B cell (primary cell): ENCODE measurements around the gene IQCM. TPM values are rescaled to one million over a fixed set of nuclear protein-coding genes. Genes with fewer than 3 reads are reported as not detected.

Experiments used
- ATAC-seq: fragments of 200-7000 bp; cut with Tn5 transposase; one replicate; pipeline ENCODE4 v1.10.0; 2021; ENCODE audit warnings: low read depth, mild to moderate bottlenecking, moderate number of reproducible peaks, moderate library complexity
- CTCF ChIA-PET: fragments of 350-600 bp; sonication (Branson Sonifier 250); formaldehyde crosslinking; loops from one replicate; lab custom pipeline; 2021; ENCODE audit warnings: antibody characterized with exemption, inconsistent platforms; lab: Charles Lee
- POLR2A ChIA-PET: fragments of 350-600 bp; sonication (Branson Sonifier 250); formaldehyde crosslinking; loops from one replicate; lab custom pipeline; 2021; ENCODE audit warnings: antibody characterized with exemption; lab: Charles Lee
- DNase-seq: peaks from one replicate; pipeline ENCODE4 v3.0.0; 2013
- H2AFZ ChIP-seq: 2 replicates; pipeline ENCODE4 v1.6.1; 2012; ENCODE audit warnings: mild to moderate bottlenecking, low read depth, low read length; ENCODE audit not compliant: insufficient read depth, poor library complexity, severe bottlenecking
- H3K27ac ChIP-seq, 2 donors: 1 replicate in 1 of 2; 2 replicates in 1 of 2; pipeline ENCODE4 v1.5.1; 2012 to 2013; ENCODE audit warnings: low read length in 2 of 2, mild to moderate bottlenecking in 2 of 2, moderate library complexity in 1 of 2
- H3K27me3 ChIP-seq, 4 experiments: fragments of 200-600 bp in 1 of 4; sonication (generic) in 1 of 4; replicated peaks in 1 of 4; 1 replicate in 2 of 4; 2 replicates in 2 of 4; pipeline versions ENCODE4 v1.6.1 to v1.7.0; 2013 to 2016; ENCODE audit warnings: low read length in 3 of 4, mild to moderate bottlenecking in 2 of 4, mixed read lengths in 1 of 4, moderate library complexity in 1 of 4; ENCODE audit not compliant: insufficient read depth in 4 of 4, control insufficient read depth in 3 of 4; ENCODE audit errors: control extremely low read depth in 1 of 4
- H3K36me3 ChIP-seq, 2 experiments: replicated peaks in 1 of 2; 1 replicate in 1 of 2; 2 replicates in 1 of 2; pipeline versions ENCODE4 v1.6.1 to v1.7.1; 2013; ENCODE audit warnings: low read length in 1 of 2; ENCODE audit not compliant: insufficient read depth in 2 of 2, control insufficient read depth in 1 of 2; ENCODE audit errors: control extremely low read depth in 1 of 2, extremely low read depth in 1 of 2
- H3K4me1 ChIP-seq, 2 donors: fragments of 200-600 bp in 1 of 2; sonication (generic) in 1 of 2; 1 replicate in 1 of 2; 2 replicates in 1 of 2; pipeline versions ENCODE4 v1.5.1 to v1.6.1; 2013 to 2017; ENCODE audit warnings: low read length in 2 of 2; ENCODE audit not compliant: control insufficient read depth in 2 of 2, insufficient read depth in 2 of 2
- H3K4me2 ChIP-seq: replicated peaks from 2 replicates; pipeline ENCODE3; 2012; ENCODE audit warnings: mild to moderate bottlenecking, low read depth, low read length; ENCODE audit not compliant: poor library complexity, severe bottlenecking
- H3K4me3 ChIP-seq, 5 experiments: fragments of 200-600 bp in 1 of 5; sonication (generic) in 1 of 5; 1 replicate in 3 of 5; 2 replicates in 2 of 5; pipeline versions ENCODE4 v1.5.1 to v1.7.0; 2011 to 2016; ENCODE audit warnings: low read length in 4 of 5, mild to moderate bottlenecking in 4 of 5, low read depth in 2 of 5, control low read depth in 1 of 5, moderate library complexity in 1 of 5; ENCODE audit not compliant: insufficient read depth in 1 of 5; ENCODE audit errors: control extremely low read depth in 1 of 5, extremely low read depth in 1 of 5
- H3K79me2 ChIP-seq: fragments of 200-600 bp; sonication (generic); one replicate; pipeline ENCODE4 v1.6.0; 2016; ENCODE audit warnings: low read length; ENCODE audit not compliant: control insufficient read depth, insufficient read depth
- H3K9ac ChIP-seq: fragments of 200-600 bp; sonication (generic); 2 replicates; pipeline ENCODE4 v1.6.1; 2017; ENCODE audit warnings: mild to moderate bottlenecking, low read length, moderate library complexity
- H3K9me3 ChIP-seq, 3 donors: one replicate each; pipeline versions ENCODE4 v1.6.1 to v1.7.1; 2013; ENCODE audit warnings: low read length in 2 of 3; ENCODE audit not compliant: control insufficient read depth in 2 of 3, insufficient read depth in 1 of 3; ENCODE audit errors: control extremely low read depth in 1 of 3
- H4K20me1 ChIP-seq: 2 replicates; pipeline ENCODE4 v1.6.0; 2012; ENCODE audit warnings: mild to moderate bottlenecking, low read length; ENCODE audit not compliant: insufficient read depth, control insufficient read depth, poor library complexity, severe bottlenecking
- H3K27ac Mint-ChIP-seq: one replicate; pipeline ENCODE4 v1.8.0; 2021; ENCODE audit warnings: mixed read lengths
- H3K27me3 Mint-ChIP-seq: one replicate; pipeline ENCODE4 v1.8.0; 2021; ENCODE audit warnings: mixed read lengths
- H3K4me1 Mint-ChIP-seq: one replicate; pipeline ENCODE4 v1.8.0; 2021; ENCODE audit warnings: mixed read lengths
- H3K4me3 Mint-ChIP-seq: one replicate; pipeline ENCODE4 v1.8.0; 2021; ENCODE audit warnings: mixed read lengths
- H3K9me3 Mint-ChIP-seq: one replicate; pipeline ENCODE4 v1.8.0; 2022; ENCODE audit warnings: mixed read lengths; ENCODE audit not compliant: insufficient read depth
- CTCF ChIP-seq: fragments of 200-600 bp; IDR thresholded peaks from one replicate; pipeline ENCODE4 v1.8.0; 2022; ENCODE audit warnings: antibody characterized with exemption, mild to moderate bottlenecking
- EZH2 ChIP-seq: IDR thresholded peaks from 2 replicates; pipeline ENCODE4 v1.6.1; 2012; ENCODE audit warnings: borderline replicate concordance, low read depth, mild to moderate bottlenecking, moderate library complexity, low read length; ENCODE audit not compliant: insufficient read depth, poor library complexity, severe bottlenecking
- WGBS: methylation state at CpG from one replicate; pipeline ENCODE4 v1.1.5; 2013; ENCODE audit warnings: missing lambda C conversion rate; ENCODE audit not compliant: insufficient coverage; 5-methylcytosine and 5-hydroxymethylcytosine counted together
- intact Hi-C: fragments of 100-400 bp; cut with micrococcal nuclease; formaldehyde crosslinking; loops from one replicate; pipeline ENCODE4 v1.10.0; 2022
- polyA plus RNA-seq: library from polyadenylated mRNA; depleted of rRNA; stranded (reverse); fragments of >200 nt; gene quantifications from 2 replicates; pipeline ENCODE4 v1.2.3, GENCODE V29; 2012
- total RNA-seq, 2 donors: library from RNA; stranded (reverse); fragments of 120-200 nt in 1 of 2; gene quantifications; 1 replicate in 1 of 2; 2 replicates in 1 of 2; pipeline versions ENCODE4 v1.2.3 to v1.2.4, GENCODE V29; 2013 to 2022

Gene IQCM
- total and polyA plus RNA-seq, 2 donors (not counting 1 experiment from before 2014, with no cell fraction given), result not detected

- ATAC-seq, result no peak
- Mint-ChIP-seq H3K4me1 (no peaks in the 10 kb centered on the region), H3K27ac (no peak overlapping the region), H3K9me3 (no peaks in the 10 kb centered on the region), H3K4me3 (no peak overlapping the region), H3K27me3 (no peaks in the 10 kb centered on the region)
- Histone ChIP-seq H3K4me1 (no peaks in the 10 kb centered on the region), H3K4me2 (no peak overlapping the region), H3K27ac (no peak overlapping the region), H3K4me3 (no peak overlapping the region), H3K9me3 (no peaks in the 10 kb centered on the region), H4K20me1 (no peaks in the 10 kb centered on the region), H3K36me3 (no peaks in the 10 kb centered on the region), H2AFZ (no peak overlapping the region), H3K27me3 (no peaks in the 10 kb centered on the region), H3K9ac (no peak overlapping the region), H3K79me2 (no peaks in the 10 kb centered on the region)
- no peak for TF ChIP-seq CTCF
- TF ChIP-seq EZH2, result no peak
- intact Hi-C loops, result no loop called here
- POLR2A ChIA-PET, result no interaction called here
- DNase-seq, result no peak
- CTCF ChIA-PET, result no interaction called here
- WGBS, result 89% methylated on average over 3 of the region's 4 CpGs
Observed at GRCh38 chr4:149409146-149409545, 406.5 kb downstream of the IQCM start.

- H3K9me3 ChIP-seq, result no peaks in the 10 kb centered on the region
- no peak overlapping the region for H3K4me2 ChIP-seq
- H4K20me1 ChIP-seq, result no peaks in the 10 kb centered on the region
- ChIA-PET POLR2A (no interaction called here), CTCF (no interaction called here)
- H3K27me3 Mint-ChIP-seq, result no peaks in the 10 kb centered on the region
- no peak for DNase-seq
- no peak for ATAC-seq
- peaks cover under 1% of the 10 kb centered on the region for H3K9me3 Mint-ChIP-seq
- intact Hi-C loops, result no loop called here
- no peak overlapping the region for H3K27ac Mint-ChIP-seq
- H3K4me3 ChIP-seq, result no peak overlapping the region
- no peaks in the 10 kb centered on the region for H3K4me1 Mint-ChIP-seq
- H3K27ac ChIP-seq, result no peak overlapping the region
- H2AFZ ChIP-seq, result no peak overlapping the region
- H3K36me3 ChIP-seq, result no peaks in the 10 kb centered on the region
- H3K4me1 ChIP-seq, result no peaks in the 10 kb centered on the region
- no peaks in the 10 kb centered on the region for H3K79me2 ChIP-seq
- no peaks in the 10 kb centered on the region for H3K27me3 ChIP-seq
- no CpG with 5 or more reads among the region's 3 CpGs for WGBS
- H3K4me3 Mint-ChIP-seq, result no peak overlapping the region
- TF ChIP-seq EZH2, result no peak
- no peak for TF ChIP-seq CTCF
- H3K9ac ChIP-seq, result no peak overlapping the region
Observed at GRCh38 chr4:149404143-149404542, 411.5 kb downstream of the IQCM start.
